ENCODE results near the gene ZNF275.

- TF ChIP-seq CTCF (IDR thresholded peaks at IDR 0.05): no peak
- TF ChIP-seq POLR2A (IDR thresholded peaks at IDR 0.05): no peak
These were observed 46.1 kb downstream of the ZNF275 start for GRCh38 chrX:153379971-153380581.
